NK-92 (cell line): Measurements from ENCODE around the gene IRAK2.

Experiments
- DNase-seq: peaks from one replicate; lab custom pipeline; 2025; ENCODE audit not compliant: unreplicated experiment; lab: John Stamatoyannopoulos, UW

IRAK2 gene

DNA sequence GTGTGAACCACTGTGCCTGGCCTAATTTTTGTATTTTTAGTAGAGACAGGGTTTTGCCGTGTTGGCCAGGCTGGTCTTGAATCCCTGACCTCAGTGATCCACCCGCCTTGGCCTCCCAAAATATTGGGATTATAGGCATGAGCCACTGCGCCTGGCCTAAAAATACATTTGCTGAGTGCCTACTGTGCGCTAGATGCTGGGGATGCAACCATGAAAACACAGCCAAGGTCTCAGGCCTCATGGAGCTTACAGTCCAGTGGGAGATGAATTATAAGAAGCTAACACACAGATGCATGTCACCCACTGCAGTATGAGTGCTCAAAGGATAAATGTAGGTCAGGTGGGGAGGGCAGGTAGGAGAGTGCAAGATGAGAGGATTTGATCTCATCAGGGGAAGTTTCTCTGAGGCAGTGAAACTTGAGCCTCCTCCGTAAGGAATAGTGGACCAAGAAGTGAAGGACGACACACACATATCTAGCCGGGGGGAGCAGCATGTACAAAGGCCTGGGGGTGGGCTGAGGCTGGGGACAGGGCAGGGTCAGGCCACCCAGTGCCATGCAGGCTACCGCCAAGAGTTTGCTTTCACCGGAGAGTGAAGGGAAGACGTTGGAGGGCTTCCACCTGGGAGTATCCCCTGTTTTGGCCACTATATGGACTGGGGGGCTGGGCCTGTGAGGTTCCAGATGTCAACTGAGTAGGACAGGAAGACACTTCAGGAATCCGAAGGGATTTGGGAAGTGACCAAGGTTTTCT, 24.3 kb downstream of the IRAK2 start:
- DNase-seq: no peak

DNA sequence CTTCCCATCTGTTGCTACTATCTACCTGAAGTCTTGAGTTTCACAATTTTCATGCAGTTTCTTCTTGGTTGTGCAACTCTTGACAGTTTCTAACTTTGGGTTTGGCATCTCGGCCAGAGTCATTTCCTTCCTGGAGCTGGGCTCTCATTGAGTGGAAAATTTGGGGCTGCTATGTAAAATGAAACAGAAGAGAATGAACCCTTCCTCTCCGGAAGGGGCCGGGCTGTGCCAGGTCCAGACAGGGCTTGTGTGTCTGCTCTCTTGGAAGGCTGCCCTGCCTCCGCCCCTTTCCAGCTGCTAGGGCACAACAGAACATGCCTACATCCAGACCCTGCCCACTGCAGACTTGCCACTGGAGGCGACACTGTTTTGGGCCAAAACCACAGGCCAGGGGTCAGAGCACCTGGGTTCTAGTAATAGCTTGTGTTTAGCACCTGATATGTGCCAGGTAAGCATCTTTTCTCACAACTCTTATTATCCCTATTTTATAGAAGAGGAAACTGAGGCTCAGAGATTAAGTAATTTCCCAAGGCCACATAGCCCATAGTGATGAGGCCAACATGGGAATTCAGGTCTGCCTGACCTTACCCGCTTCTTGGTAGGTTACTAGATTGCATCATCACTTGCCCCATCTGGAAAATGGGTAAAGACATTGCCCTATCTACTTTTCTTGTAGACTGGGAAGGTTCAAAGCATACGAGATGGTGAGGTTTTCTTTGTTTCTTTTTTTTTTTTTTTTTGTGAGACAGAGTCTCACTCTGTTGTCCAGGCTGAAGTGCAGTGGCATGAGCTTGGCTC, 25.0 kb downstream of the IRAK2 start:
- DNase-seq: no peak

DNA sequence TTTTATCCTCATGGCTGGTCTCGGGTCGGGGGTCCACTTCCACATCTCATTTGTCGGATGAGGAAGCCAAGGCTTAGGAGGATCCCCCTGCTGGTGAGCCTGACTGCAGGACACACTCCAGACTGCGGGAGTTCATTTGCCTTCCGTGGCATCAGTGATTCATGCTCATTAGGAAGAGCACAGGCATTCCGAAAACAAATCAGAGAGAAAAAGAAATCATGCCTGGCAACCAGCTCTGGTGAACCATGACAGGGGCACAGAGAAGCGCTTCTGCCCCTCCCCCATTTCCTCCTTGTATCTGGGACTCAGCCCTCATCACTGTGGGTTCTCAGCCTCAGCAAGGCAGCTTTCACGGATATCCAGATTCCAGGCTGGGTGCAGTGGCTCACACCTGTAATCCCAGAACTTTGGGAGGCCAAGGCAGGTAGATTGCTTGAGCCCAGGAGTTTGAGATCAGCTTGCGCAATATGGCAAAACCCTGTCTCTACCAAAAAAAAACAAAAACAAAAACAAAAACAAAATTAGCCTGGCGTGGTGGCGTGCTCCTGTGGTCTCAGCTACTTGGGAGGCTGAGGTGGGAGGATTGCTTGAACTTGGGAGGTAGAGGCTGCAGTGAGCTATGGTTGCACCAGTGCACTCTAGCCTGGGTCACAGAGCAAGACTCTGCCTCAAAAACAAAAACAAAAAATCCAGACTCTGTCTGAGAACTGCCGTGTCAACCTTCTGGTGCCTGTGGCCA, 28.4 kb downstream of the IRAK2 start:
- DNase-seq: no peak

DNA sequence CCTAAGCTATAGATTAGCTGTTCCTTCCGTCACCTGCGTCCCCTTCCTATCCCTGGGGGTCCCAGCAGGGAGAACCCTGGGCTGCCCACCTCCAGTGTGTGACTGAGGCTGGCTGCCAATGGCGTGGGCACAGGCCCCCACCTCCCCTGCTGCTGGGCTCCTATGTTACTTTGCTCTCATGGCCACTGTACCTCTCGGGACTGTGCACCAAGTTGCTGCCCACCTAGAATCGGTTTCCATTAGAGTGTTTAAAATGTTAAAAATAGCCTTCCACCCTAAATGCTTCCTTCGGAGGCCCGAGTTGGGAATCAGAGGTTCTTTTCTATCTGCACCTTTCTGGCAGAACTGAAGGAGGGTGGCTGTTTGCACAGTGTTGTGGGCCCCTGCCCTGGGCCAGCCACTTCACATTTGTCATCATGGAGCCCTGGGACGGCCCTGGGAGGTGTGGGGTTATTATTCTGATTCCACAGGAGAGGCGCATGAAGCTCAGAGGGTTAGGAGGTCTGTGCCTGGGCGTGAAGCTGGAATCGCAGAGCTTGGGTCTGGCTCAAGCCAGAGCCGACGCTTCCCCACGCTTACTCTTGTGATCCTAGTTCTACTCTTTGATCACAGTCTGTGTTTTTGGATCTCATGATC, 29.1 kb downstream of the IRAK2 start:
- DNase-seq: no peak

- no peak for DNase-seq
Measured at GRCh38 chr3:10194328-10195071, 29.8 kb downstream of the IRAK2 start.

GRCh38 chr3:10195366-10196089, 30.8 kb downstream of the IRAK2 start:
- DNase-seq: no peak

GRCh38 chr3:10196389-10197052, 31.8 kb downstream of the IRAK2 start:
- DNase-seq: no peak

GRCh38 chr3:10198226-10198625, 33.5 kb downstream of the IRAK2 start:
- DNase-seq: no peak

GRCh38 chr3:10198761-10199649, 34.3 kb downstream of the IRAK2 start:
- DNase-seq: no peak

DNA sequence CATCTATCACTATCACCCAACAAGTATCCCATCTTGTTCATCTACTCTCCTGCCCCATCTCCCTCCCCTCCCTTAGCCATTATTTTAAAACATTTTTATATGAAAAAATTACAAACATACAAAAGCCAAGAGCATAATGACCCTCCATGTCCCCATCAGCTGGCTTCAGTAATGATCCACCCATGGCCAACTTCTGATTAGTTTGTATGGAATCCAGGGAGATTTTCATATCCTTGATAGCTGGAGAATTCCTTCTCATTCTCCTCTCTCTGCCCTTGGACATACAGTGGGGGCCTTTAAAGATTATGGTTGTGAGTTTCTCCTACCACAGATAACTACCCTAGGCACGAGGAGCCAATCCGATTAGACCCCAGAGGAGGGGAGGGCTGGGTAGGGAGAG, 40.2 kb downstream of the IRAK2 start:
- no peak for DNase-seq

DNA sequence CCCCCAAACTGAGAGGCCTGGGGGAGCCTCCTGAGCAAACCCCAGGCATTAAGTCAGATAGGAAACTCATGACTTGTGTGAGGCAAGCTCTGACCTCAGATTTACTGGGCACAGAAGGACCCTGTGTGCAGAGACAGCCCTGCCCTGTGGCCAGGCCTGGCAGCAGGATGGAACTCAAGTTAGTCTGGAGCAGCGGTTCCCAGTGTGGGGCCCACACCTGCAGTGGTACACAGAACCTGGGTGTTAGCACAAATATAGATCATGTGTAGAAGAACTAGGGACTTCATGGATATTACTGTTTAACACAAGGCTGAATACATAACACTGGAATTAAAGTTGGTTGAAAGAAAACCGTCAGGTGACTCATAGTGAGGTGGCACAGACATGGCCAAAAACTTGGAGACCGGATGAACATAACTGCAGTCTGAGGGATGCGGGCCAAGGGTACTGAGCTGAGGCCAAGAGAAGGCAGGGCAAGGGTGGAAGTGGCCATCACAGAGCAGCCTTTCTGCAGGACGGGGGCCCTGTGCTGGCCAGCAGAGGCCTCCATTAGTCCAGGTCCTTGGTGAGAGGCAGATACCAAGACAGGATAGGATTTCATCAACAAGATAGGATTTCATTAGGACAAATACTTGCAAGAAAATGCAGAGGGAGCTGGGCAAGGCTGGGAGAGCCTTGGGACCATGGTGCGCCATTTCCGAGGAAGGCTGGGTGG, 40.9 kb downstream of the IRAK2 start:
- DNase-seq: no peak

DNA sequence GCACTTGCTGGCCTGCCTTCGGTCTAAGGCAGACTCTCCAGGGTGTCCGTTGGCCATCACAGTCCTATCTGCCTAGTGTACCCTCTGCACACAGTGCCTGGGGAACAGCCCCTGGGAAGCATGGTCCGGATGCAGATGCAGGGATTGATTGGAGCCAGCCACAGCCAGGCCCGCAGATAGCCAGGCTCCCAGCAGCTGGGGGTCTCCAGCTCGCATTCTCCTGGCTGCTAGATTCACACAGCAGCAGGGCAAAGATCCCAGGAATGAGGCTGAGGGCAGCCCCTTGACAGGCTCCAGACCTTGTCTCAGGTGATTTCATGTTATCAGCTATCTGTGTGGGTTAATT, 41.4 kb downstream of the IRAK2 start:
- no peak for DNase-seq

- DNase-seq: no peak
Measured at GRCh38 chr3:10213156-10213792, 48.6 kb downstream of the IRAK2 start.

DNA sequence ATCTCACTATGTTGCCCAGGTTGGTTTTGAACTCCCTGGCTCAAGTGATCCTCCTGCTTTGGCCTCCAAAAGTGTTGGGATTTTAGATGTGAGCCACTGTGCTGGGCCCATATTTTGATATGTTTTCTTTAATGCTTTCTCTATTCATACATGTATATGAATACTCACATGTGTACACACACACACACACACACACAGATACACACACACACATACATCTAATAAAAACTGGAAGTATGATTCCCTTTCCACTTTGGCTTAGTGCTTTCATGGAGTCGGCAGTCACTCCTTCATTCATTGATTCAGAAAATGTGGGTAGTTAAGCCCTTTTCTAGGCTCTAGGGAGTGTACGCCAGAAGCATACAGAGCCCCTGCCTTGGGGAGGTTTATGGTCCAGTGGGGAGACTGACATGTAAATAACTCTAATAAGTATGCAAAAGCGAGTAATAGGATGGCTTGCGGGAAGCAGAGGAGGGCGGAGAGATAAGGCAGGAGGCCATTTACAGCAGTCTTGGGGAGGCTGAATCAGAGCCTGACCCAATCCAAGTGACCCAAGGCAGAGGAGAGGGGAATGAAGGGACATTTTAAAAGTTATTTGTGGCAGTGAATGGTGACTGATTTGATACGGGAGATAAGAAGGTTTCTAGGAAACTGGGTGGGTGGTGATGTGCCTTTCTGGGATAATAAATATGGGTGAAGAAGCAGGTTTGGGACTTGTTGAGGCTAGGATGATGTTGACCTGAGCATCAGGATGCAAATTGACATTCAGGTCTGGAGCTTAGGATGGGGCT, 51.1 kb downstream of the IRAK2 start:
- DNase-seq: no peak

DNA sequence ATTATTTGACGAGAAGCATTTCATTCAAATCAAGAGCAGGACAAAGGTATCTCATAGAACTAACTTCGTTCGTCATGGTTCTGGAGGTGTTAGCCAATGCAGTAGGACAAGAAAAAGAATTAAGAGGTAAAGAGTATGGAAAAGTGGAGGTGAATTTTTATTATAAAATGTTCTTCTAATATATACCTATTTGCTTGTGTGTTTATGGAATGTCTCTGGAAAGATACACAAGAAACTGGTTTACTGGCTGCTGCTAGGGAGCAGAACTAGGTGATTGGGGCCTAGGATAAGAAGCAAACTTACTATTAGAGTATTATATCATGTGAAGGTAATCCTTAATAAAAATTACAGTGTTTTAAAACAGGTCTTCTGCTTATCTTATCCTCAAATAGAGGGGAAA, 52.6 kb downstream of the IRAK2 start:
- no peak for DNase-seq

DNA sequence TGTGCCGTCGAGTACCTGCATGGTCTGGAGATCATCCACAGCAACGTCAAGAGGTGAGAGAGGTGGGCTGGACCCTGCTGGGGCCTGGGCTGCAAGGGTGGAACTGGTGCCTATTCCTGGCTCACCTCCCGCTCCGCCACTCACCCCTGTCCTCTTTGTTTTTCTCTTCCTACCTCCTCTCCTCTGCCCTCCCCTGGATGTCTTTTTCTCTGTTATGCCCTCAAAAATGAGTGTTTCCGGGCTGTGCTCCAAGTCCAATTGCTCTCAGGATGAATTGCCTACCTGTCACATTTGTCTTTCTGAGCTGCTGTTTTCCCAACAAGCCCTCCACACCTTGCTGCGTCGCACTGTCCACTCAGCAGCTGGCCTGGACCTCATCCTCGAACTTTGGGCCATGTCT, 55.0 kb downstream of the IRAK2 start:
- no peak for DNase-seq
